HS-5 (cell line): ENCODE data around the gene TAPT1.

Source experiments
- DNase-seq: peaks from one replicate; pipeline ENCODE4 v3.0.0-alpha.2; 2012; ENCODE audit warnings: low read depth

The TAPT1 gene

DNA sequence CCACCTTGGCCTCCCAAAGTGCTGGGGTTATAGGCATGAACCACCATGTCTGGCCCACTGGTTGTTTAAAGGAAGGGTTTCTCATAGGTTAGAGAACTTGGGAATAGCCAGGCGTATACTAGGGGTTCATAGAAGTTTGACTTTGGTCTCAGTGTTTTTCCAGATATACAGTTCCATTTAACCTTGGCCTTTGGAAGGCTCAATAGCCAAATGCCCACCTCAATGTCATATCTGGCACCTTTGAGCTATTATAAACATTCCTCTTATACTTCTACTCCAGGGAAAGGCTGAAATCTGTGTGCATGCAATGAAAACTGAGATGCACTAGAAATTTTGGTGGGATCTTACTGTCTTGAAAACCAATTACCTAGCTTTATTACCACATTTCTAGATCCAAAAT is 95.0 kb downstream of the TAPT1 start:
- no peak for DNase-seq

DNA sequence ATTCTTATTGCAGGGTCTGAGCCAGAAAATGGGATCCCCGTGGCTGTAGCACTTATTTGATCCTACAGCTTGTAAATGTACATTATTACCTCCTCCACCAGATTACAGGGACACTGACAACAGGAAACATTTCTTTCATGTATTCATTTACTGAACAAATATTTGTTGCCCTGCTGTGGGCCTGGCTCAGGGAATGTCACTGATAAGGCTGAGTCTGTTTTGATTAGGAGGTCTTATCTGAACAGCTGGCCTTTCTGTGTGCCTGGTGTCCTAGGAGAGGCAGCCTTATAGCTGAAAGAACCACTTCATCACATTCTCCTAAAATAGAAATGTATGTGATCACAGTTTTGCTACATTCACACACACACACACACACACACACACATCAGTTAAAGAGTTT is 96.9 kb downstream of the TAPT1 start:
- no peak for DNase-seq

DNA sequence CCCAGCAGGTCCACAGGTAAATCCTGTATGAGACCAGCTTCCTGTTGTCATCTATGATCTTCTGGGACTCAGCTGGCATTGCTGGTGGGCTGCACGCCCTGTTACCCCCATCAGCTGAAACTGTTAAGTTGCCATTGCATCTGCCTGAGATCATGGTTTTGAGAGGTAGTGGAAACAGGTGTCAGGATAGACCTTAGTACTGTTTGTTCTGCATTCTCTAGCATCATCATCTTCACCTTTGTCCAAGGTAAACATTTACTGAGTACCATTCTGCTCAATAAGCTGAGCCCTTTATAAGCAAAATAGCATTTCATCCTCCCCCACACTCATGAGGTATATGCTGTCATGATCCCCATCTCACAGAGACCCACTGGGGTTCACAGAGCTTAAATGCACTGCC is 99.6 kb downstream of the TAPT1 start:
- no peak for DNase-seq

DNA sequence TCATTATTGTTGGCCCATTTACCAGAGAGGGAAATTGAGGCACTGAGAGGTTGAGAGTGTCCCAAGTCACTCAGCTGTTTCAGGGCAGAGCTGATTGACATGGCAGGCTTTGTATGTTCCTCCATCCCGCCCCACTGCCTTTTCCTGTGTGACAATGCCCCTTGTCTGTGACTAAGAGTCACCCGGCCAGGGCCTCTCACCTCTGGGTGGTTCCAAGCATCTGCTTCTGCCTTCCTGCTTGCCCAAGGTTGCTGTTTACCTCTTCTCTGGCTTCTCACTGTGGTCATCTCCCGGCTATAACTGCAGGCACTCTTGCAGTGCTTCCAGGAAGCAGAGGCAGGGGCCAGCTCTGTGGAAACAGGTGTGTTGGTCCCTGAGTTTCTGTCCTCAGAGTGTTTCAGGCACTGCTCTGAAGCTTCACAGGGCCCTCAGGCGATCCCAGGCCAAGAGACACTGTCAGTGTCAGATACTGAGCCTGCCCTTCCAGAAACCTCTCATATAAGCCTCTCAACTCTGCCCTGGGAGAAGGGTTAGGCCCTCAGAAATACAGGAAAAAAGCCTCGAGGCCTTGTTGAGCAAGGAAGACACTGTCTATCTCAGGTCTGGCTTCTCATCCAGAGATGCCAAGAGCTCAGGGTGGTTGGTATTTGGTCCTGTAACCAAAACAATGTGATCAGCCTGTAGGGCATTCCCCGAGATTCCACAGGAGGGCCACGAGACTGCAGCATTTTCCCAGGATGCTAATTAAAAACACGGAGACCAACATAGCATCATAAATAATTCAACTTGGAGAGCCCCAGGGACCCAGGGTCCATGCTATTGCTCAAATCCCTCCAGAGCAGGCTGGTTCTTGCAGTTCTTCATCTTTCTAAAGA is 100.5 kb downstream of the TAPT1 start:
- no peak for DNase-seq

DNA sequence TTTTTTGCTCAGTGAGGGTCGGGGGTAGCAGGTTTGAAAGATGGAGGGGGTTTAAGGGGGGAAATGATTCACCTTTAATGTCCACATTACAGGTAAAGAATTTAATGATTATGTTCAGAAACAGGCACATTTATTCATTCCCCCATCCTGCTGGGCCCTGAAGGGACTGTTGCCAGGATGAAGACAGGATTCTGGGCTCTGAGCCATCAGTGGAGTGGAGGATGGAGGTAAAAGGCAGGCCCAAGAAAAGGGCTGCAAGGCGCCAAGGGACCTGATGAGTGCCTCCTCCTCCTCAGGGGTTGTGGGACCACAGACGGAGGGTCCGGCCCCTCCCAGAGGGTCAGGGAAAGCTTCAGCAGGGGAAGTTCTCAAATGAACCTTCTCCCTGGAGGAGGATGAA is 102.0 kb downstream of the TAPT1 start:
- no peak for DNase-seq

DNA sequence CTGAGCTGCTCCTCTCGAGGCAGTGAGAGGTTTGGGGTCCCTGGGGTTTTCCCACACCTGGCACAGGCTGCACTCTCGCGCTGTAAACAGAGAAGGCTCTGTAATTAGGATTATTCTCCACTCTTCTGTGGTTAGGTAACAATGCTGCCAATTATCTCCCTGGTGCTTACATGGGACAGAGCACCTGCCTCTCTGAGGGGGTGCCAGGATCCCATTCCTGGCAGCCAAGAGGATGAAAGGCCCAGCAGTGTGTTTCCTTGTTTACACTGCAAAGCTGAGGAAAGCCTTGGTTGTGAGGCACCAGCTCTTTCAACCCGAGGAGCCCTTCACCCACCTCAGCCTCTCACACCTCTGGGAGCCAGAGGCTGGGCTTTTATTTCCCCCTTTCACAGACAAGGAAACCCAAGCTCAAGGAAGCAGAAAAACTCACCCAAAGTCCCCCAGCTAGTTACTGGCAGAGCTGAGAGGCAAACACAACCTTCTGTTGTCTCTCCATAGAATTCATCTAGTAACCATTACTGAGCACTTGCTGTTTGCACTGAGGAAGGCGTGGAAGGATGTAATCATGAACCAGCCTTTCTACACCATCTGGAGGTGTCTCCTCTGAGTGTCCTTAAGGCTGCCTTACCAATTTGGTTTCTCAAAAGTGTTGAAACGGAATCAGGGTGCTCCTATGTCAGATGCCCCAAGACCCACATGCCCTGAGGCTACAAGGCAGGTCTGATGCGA is 102.8 kb downstream of the TAPT1 start:
- no peak for DNase-seq

DNA sequence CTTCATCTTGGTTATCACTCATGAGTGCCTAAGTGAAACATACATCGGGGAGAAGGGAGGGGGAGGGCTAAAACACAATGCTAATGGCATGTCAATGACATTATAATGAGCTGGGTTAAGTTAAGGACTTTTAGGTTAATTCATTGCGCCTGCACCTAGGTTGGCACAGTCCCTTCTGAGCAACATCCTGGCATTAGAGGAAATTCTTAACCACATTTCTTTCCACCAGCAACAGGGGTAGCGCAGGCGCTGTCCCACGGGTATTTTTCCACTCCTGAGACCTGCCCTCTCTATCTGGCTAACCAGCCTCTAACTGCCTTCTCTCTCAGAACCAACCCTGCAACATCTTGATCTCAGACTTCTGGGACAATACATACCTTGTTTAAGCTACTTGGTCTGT is 103.5 kb downstream of the TAPT1 start:
- no peak for DNase-seq

DNA sequence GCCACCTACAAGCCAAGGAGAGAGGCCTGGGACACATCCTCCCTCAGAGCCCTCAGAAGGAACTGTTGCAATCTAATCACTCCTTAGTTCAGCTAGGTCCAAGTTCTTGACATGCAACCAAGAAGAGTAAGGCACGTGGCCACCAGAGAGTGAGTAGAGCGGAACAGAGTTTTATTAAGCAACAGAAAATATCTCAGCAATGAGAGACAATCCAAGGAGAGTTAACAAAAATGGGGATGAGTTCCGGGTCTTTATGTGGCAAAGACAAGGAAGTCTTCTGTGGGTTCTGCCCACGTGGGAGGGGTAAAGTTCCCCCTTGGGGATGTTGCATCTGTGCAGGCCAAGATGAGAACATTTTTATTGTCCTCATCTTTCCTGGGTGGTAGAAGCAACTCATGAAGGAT is 104.0 kb downstream of the TAPT1 start:
- no peak for DNase-seq

DNA sequence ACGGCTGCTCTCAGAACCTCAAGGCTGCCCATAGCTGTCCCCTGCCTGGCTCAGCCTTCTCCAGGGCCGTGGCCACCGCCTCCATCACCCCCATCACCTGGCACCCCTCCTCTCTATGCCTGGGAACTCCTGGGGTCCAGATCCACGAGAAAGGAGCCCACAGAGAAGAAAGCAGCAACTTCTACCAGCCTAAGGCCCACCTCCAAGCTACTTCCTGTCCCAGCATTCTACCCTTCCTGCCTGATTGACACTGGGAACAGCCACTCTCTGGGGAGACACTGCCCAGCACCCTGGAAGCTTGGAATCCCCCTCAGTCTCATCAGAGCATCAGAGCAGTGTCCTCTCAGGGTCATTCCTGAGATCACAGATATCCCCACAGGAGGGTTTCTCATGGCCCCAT is 105.6 kb downstream of the TAPT1 start:
- DNase-seq, result no peak

DNA sequence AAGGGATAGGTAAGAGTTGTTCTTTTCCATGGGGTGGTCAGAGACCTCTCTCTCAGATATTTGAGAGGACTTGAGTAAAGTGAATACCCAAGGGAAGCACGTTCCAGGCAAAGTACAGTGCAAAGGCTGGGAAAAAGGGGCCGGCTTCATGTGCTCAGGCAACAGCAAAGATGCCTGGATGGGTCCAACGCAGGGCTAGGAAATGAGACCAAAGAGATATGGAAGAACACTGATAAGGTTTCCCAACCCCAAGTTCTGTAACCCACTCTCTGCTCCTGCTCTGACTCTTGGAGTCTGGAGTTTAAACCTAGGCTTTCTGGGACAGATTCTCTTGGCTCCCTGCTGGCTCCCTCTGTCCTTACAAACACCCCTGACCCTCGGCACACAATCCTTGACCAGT is 106.3 kb downstream of the TAPT1 start:
- no peak for DNase-seq

DNA sequence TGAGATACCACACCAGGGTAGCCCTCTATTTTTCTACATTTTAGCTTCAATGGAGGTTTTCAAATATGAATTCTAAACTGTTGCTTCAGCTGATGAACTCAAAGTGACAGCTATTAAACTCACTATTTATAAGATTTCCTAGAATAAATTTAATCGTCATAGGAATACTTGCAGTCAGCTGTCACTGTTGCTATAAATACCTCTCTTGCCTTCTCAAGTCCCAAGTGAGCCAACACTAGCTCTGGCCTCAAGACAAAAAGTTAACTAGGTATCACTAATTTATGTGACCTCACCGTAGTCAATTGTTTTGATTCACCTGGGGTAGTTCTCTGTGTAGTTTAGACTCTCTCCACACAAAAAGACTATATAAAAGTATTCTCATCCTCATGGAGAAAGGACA is 108.2 kb downstream of the TAPT1 start:
- DNase-seq, result no peak

DNA sequence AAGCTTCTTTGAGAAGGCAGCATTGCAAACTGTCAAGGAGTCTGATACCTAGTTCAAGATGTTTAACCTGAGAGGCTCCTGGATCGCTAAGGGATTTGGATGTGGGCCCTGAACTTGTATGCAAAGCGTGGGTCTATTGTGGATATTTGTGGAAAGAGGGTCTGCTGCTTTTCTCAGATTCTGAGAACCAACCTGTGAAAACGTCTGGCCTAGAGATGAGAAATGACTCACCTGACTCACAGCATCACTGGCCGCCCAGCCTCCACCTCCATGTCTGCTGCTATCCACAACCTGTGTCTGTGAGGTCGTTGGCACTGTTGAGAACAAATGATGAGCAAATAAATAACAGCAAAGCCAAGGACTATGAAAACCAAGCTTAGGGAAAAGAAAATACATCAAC is 109.1 kb downstream of the TAPT1 start:
- no peak for DNase-seq

DNA sequence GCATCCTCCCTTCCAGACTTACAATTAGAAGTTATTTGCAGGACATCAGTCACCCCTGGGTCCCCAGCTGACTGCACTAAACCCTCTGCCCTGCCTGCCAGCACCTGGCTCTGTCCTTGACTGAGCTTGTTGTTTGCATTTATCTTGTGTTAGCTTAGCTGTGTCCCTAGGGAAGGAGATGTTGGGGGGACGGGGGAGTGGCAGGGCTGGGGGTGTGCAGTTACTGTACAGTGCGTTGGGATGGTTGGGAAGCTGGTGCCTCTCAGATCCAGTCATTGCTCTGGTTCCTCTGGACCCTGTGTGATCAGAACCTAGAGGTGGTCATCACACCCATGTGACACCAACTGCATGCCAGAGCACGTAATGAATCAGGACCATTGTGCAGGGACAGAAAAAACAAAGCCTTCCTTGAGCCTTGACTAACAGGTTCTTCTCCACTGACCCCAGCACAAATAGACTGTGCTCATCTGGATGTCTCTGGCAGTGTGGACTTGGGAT is 109.7 kb downstream of the TAPT1 start:
- DNase-seq, result no peak

DNA sequence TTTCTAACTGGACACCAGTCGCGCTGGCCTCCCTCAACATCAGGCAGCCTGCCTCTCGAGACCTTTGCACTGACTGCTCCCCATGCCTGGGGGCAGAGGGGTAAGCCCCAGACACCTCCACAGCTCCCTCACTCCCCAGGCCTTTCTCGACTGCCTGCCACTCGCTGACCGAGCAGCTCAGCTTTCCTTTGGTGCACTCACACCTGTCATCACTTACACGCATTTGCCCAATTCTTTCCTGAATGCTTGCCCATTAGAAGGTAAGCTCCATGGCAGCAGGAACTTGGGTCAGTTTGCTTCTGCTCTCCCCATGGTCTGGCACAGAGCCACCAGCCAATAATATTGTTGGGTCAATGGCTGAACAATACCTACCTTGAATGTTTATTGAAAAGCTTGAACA is 110.3 kb downstream of the TAPT1 start:
- no peak for DNase-seq

DNA sequence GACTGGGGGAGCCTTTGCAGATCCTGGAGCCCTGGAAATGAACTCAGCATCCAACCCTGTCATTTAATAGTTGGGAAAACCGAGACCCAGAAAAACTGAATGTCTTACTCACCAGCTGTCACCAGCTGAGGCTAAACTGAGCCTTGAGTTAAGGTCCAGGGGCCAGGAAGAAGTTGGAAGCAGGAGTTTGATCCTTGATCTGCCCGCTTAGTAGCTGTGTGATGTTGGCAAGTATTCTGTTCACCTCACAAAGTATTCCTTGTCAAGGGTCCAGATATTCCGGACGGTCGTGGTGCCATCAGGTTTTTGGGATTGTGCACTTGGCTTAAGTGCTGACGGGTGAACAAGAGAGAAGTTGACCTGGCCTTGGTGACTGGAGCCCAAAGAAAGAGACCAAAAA is 111.7 kb downstream of the TAPT1 start:
- no peak for DNase-seq

DNA sequence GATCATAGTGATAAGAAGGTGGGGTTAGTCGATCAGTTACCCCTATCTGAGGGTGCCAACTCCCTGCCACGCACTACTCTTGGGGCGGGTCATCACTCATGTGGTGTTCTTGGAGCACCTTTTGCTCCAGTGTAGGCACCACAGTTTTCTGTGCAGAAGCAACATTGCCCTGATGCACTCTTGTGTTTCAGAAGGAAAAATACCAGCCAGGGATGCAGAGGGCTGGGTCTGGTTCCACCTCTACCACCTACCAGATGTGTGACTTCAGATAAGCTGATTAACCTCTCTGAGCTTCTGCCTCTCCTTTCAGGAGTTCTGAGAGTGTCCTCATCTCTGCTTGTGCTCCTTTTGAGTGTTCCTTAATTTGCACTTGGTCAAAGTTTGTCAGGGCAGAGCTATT is 112.5 kb downstream of the TAPT1 start:
- DNase-seq, result no peak

DNA sequence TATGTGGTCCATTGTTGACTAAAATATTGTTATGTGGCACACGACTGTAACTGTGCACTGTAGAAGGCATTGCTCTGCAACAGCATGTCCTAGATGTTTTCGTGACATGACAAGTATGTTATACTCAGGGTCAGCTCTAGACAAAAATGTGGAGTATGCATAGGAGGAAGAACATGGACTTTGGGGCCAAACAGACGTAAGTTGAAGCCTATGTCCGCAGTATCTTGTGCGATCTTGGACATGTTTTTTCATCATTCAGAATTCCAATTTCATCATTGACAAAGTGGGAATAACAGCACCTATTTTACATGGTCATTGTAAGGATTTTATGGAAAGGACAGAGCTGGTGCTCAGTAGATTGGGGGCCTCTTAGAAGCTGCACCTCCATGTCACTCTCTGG is 114.7 kb downstream of the TAPT1 start:
- DNase-seq, result no peak

DNA sequence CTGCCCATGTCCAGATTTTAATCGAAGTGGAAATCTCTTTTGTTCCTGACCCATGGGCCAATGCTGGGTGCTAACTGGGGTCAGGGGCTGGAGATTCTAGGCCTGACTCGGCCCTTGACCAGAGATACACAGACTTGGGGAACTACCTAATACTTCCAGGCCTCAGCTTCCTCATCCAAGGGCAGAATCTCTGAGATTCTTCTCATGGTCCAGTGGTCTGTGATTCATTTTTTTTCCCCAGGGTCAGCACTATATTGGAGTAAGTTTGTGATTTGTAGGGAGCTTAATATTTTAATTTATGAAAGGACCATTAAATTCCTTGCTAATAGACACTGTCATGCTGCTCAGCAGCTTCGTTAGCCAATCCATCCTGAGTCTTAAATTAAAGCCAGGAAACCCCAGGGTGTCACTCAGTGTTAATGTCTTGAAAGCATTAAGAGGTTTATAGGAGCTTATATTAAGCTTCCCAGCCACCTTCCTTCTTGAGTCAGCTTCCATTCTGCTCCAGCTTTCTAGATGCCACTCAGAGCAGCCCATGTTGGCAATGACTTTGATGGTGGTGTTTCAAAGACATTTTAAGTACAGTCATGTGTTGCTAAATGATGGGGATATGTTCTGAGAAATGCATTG is 115.5 kb downstream of the TAPT1 start:
- no peak for DNase-seq
